ENCODE results near the gene BTN2A1.
"Not testable (repeated sequence)": the region's sequence is repeated elsewhere in the genome, so short reads cannot be mapped to it uniquely, and the experiment has no call there.

The BTN2A1 gene

GRCh38 chr6:26497610-26498009, 39.9 kb downstream of the BTN2A1 start:
- DNase-seq: no peak

GRCh38 chr6:26500102-26500501, 42.3 kb downstream of the BTN2A1 start, which contains the start of gene BTN1A1:
BTN1A1 (plus strand) TSS chr6:26500303; CDS start chr6:26501287, 984 bp downstream.
- no peak for DNase-seq

DNA sequence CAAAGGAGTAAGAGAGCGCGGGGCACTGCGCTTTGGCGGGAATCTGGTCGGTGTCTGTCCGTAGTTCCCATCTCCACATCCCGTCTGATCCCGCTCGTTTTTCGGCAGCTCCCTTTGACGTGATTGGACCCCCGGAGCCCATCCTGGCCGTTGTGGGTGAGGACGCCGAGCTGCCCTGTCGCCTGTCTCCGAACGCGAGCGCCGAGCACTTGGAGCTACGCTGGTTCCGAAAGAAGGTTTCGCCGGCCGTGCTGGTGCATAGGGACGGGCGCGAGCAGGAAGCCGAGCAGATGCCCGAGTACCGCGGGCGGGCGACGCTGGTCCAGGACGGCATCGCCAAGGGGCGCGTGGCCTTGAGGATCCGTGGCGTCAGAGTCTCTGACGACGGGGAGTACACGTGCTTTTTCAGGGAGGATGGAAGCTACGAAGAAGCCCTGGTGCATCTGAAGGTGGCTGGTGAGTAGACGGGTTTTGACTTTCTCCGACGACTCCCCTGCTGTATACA, 43.8 kb downstream of the BTN2A1 start:
- DNase-seq: peak; percentile 52

DNA sequence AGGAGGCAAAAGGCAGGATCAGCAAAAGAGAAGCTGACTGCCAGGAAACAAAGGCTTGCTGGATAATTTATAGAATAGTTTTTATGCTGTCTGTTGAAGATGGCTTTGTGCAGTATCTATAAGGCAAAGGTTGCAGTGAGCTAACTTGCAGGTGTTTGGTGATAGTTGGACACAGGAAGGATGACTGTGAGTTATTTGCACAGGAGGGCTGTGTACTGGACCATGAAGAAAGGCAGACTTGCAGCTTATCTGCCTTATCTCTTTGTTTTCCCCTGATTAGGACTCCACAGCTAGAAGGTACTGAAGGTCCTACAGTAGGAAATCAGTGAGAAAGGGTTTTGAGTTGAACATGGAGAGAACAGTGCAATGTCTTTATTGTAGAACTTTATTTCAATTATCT, 44.4 kb downstream of the BTN2A1 start:
- no peak for DNase-seq

GRCh38 chr6:26502626-26503025, 44.9 kb downstream of the BTN2A1 start:
- no peak for DNase-seq

DNA sequence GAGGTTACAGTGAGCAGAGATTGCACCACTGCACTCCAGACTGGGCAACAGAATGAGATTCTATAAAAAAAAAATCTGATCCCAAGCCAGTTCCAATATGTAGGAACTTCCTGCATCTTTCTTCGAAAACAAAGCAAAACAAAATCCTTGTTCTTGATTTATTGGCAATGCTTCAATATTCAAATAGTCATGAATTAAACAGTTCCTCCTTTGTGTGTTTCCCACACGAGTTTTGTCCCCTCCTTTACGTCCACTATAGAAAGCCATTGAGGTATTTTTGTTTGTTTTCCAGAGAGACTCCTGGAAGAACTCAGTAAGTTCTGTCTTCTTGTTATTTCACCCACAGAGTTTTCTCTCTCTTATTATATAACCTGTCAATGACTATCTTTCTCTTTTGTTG, 49.9 kb downstream of the BTN2A1 start:
- no peak for DNase-seq

DNA sequence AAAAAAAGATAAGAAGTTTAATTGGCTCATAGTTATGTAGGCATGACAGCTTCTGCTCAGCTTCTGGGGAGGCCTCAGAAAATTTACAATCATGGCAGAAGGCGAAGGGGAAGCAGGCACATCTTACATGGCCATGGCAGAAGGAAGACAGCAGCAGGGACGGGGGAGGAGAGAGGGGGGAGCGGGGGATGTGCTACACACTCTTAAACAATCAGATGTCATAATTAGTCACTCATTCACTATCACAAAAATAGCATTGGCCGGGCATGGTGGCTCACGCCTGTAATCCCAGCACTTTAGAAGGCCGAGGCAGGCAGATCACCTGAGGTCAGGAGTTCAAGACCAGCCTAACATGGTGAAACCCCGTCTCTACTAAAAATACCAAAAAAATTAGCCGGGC, 53.3 kb downstream of the BTN2A1 start:
- DNase-seq: not testable (repeated sequence)

DNA sequence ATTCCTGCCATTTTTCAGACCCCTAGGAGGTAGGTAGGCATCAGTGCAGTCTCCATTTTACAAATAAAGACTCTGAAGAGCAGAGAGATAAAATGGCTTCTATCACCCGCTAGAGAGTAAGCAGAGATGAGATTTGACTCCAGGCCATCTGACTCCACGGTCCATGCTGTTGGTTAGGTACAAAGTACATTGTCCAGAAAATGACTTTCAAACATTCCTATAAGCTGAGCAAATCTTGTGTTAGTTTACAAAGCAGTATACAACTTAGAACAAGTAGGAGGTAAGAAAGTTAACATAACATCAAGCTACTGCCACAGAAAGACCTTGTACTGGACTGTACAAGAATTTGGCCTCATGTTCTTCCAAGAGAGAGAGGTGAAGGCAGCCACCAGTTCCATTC, 57.2 kb downstream of the BTN2A1 start:
- DNase-seq: no peak

DNA sequence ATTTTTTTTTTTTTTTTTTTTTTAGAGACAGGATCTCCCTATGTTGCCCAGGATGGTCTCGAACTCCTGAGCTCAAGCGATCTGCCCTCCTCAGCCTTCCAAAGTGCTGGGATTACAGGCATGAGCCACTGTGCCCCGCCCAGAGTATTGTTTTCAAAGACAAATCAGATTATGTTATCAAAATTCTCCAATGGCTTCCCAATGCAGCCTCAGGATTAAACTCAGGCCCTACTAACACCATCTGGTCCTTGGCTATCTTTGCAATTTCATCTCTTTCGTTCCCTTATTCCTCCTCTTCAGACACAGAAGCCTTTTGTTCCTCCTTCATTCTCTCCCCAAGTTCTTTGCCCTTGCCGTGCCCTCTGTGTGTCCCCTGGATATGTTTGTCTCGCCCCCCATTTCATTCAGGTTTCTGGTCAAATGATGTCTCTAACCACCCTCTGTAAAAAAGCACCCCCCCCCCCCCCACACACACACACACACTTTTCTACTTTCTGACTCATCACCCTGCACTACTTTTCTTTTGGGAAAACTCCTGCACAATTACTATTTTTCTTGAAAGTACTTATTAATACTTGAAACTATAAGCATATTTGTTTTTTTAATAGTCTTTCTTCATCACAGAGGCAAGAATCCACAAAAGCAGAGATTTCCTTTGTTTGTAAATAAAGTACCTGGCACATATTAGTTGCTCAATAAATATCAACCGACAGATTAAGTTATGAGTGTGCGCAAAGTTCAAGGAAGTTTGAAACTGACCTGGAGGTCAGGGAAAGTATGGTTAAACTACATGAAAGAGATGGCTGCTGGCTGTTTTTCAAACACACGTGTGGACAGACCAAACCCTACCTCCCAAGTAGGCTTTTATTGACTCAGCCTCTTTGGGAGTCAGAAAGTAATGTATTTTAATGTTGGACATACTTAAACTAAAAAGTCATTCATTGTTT, 59.0 kb downstream of the BTN2A1 start:
- DNase-seq: no peak

Measured in stimulated activated CD8-positive, alpha-beta memory T cell treated with anti-CD3 and anti-CD28 coated beads, Interleukin-4, amount 100 ng/mL, for 48 hours (primary cell).